ENCODE results near the gene DST.

Gene DST

DNA sequence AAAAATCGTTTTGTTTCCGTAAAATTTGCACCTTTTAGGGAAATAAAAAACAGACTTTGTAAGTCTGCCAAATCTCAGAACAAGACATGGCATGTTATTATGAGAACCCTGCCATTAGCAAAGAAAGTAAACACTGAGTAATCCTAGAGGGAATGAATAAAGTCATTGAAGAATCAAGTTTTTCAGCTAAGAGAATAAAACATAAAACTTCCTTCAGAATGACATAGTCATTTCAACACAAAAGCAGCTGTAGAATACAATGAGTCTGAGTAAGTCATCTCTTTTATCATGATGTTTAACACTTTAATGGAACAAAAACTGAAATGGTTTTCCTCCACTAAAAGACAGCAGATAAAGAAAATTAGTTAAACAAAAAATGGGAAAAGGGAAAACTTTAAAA lies 10.3 kb upstream of the DST start:
- TF ChIP-seq ZNF274 (IDR thresholded peaks at IDR 0.05; ENCODE audit: low read depth, low read length), result no peak
- no peak overlapping the region for H3K4me3 ChIP-seq (ENCODE audit: low read length)

DNA sequence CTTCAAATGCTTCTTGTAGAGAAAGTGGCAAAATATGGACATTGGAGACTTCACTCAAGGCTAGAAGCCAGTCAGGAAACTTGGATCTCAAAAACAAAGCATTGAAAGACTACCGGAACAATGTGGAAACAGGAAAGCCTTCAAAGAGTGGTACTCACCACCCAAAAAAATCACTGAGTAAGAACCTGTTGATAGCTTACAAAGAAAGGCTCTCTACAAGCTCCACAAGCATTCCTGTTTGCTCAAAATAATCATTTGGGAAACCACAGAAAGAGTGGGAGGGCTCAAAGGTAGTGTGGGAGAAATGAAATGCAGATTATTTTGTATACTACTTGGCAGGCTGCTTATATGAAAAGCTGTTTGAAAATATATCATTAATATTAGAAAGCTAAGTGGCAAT lies 9.5 kb upstream of the DST start:
- no peak for TF ChIP-seq ZNF274 (IDR thresholded peaks at IDR 0.05; ENCODE audit: low read depth, low read length)
- no peak overlapping the region for H3K4me3 ChIP-seq (ENCODE audit: low read length)

DNA sequence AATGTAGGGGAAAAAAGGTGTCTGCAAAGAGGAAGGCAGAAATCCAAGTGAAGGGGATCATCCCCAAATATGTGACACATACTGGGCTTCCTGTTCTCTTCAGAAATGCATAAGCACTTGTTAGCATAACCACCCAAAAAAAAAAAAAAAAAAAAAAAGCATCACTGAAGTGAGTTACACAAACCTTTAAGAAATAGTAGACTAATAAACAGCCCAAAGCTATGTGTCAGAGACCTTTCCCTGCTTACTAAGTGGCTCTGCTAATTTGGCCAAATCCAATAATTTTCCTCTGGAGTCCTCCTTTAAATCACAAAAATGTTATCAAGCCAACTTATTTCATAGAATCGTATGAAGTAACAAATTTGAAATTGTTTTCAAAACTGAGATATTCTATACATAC lies 7.5 kb upstream of the DST start:
- no peak for TF ChIP-seq ZNF274 (IDR thresholded peaks at IDR 0.05; ENCODE audit: low read depth, low read length)
- H3K4me3 ChIP-seq (ENCODE audit: low read length), result no peak overlapping the region

DNA sequence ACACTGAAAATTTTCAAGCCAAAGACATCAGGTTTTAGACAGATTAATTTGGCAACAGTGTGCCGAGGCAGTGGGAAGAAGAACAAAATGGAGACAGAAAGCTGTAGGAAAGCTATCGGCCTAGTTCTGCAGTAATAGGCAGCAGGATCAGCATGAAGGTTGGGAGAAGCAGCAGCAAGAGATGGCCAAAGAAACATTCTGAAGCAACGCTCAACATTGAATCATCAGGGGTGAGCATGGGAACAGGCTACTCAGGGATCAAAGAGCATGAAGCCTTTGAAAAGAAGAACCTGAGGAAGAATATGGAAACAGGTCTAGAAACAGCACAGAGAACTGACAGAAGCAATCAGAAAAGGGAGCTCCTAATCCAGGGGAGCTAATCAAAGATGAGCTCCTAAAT lies 7.1 kb upstream of the DST start:
- TF ChIP-seq ZNF274 (IDR thresholded peaks at IDR 0.05; ENCODE audit: low read depth, low read length), result no peak
- H3K4me3 ChIP-seq (ENCODE audit: low read length), result no peak overlapping the region

DNA sequence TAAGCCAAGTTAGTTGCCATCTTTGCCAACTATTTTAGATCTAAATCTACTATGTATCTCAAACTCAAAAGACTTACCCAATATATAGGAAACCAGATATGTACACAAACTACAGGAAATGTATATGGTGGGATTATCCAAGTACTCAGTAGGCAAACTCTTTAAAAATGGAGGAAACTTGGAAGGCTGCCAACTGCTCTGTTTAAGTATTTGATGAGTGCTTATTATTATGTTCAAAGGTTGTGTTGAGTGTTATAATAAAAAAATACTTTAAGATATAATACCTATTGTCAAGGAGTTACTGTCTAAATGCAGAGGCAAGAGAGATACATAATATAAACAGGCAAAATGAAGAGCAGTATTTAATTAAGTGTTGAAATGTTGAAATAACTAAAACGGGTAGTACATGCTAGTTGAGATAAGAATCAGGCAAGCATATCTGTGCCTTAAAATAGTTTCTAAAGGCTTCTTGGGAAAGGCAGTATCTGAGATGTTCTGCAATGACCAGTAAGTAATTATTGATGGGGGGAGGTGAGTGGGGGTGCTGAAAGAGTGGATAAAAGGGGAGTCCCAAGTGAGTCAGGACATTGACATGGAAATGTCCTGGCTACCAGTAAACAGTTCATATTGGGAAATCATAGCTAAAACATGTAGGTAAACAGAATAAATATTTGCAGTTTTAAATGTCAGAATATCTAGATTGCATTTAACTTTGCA lies 6.5 kb upstream of the DST start:
- no peak for TF ChIP-seq ZNF274 (IDR thresholded peaks at IDR 0.05; ENCODE audit: low read depth, low read length)
- no peak overlapping the region for H3K4me3 ChIP-seq (ENCODE audit: low read length)

DNA sequence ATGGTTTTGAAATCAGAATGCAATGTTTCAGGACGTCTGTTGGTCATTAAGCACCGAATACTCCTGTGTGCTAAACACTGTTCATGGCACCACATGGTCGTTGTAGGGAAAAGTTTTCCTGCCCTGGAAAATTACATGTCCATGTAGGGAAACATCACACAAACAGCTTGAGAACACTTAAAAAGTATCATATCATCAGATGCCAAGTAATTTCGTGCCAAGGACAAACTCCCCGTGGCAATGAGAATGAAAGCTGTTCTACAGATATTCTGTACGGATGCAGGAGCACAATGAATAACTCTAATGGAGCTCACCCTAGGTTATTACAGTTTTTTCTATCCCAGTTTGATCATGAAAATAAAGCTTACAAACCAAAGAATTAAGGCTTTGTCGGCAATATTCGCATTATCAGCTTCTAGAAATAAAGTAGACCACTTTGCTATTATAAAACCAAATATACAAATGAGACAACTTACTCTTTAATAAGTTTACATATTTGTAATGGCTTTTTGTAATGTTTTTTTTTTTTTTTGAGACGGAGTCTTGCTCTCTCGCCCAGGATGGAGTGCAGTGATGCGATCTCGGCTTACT lies 4.6 kb upstream of the DST start:
- TF ChIP-seq ZNF274 (IDR thresholded peaks at IDR 0.05; ENCODE audit: low read depth, low read length), result no peak
- H3K4me3 ChIP-seq (ENCODE audit: low read length), result no peak overlapping the region

DNA sequence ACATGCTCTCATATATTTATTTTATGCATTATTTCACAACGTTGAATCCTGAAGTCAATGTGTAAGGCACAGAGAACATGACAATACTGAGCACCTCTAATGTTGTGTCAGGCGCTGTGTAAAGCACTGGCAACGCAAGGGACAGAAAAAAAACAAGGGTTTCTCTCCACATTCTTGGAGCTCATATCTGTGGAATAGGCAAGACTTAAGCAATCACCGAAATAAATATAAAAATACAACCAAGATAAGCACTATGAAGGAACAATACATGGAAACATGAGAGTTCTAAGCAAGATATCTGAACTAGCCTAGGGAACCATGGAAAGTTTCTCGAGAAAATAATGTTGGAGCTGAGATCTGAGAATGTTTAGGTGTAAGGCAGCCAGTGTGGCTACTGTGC lies 1.7 kb upstream of the DST start:
- TF ChIP-seq ZNF274 (IDR thresholded peaks at IDR 0.05; ENCODE audit: low read depth, low read length), result no peak
- H3K4me3 ChIP-seq (ENCODE audit: low read length), result no peak overlapping the region

DNA sequence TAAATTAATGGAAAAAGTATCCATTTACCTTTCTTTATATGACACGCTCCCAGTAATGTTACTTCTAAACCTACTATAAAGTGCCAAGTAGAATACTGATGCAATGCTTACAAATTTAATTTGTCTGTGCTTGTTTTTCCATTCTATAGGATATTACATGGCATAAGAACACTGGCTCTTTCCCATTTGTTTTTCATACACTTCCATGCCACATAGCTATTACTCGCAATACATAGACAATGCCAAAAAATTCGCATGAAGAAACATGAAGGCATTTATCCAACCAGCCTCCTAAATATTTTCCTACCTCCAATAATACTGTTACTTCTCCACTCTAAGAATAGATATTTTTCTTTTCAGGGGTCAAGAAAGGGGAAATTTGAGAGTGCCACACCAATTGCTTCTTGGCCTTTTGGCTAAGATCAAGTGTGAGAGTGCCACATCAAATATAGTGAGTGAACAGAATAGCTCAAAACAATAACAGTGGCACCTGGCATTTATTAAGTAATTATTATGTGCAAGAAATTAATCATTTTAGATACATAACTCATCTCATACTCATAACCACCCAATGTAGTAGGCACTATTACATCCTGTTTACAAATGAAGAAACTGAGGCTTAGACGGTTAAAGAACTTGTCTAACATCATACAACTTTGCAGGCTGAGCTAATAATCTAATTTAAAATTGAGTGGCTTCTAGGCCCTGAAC lies 845 bp upstream of the DST start:
- H3K4me3 ChIP-seq (ENCODE audit: low read length), result no peak overlapping the region
- TF ChIP-seq ZNF274 (IDR thresholded peaks at IDR 0.05; ENCODE audit: low read depth, low read length), result no peak

DNA sequence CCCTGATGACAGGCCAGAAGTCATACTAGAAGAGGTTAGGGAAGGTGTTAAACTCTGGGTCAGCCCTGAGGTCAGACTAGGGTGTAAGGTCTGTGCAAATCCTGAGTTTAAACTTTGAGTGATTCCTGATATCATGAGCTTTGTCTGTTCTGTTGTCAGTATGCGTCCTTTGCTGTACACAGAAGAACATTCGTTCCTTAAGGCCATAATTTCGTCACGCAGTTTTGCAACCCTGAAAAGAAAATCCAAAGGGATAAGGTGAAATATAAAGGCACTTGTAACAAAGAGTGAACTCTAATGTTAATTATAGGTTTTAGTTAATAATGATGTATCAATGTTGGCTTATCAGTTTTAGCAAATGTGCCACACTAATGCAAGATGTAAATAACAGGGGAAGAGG lies 2.3 kb downstream of the DST start:
- no peak overlapping the region for H3K4me3 ChIP-seq (ENCODE audit: low read length)
- TF ChIP-seq ZNF274 (IDR thresholded peaks at IDR 0.05; ENCODE audit: low read depth, low read length), result no peak

DNA sequence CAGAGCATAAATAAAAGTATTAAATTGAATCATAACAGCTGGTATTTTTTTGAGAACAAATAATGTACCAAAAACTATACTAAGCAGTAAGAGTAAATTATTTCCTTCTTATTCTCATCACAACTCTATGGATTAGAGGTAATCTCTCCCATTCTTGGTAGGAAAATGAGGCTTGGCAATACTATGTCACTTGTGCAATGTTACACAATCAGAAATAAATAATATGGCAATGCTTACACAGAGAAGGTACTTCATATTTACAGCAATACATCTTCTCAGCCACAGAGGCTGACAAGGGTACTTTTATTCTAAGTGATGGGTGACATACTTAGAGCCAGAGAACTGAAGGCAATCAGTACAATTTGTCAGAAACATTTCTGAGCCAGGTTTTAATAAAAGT lies 3.9 kb downstream of the DST start:
- H3K4me3 ChIP-seq (ENCODE audit: low read length), result no peak overlapping the region
- TF ChIP-seq ZNF274 (IDR thresholded peaks at IDR 0.05; ENCODE audit: low read depth, low read length), result no peak

DNA sequence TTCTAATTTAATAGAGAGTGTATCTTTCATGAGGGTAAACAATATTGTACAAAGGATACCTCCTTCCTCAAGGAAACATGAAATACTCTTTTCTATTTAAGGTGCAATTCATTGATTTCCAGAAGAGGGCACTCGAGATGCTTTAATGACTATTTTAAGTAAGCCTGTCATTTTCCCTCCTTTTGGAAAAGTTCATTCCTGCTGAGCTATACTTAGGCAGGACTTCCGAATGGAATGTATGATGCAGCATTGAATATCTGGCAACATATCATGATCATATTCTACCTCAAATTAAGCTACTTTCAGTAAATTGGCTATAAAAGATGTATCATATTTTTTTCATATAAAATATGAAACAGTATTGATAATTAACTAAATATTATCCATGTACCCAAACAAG lies 5.0 kb downstream of the DST start:
- H3K4me3 ChIP-seq (ENCODE audit: low read length), result no peak overlapping the region
- TF ChIP-seq ZNF274 (IDR thresholded peaks at IDR 0.05; ENCODE audit: low read depth, low read length), result no peak

DNA sequence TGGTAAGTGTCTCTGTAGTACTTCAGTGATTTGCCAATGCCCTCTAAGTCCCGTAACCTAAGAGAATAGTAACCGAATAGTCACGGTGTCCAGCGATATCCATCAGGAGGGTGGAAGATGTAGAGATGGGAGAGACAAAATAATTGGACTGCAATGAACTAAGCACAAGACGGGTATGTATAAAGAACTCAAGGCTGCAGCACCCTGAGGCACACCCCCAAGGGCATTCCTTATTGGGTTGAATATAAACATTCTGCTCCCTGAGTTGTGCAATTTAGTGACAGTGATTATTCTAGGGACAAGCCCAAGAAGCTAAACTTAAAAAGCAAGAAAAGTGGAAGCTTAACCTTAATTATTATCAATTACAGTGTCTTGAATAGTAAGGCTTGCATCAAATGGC lies 14.6 kb downstream of the DST start:
- no peak overlapping the region for H3K4me3 ChIP-seq (ENCODE audit: low read length)
- no peak for TF ChIP-seq ZNF274 (IDR thresholded peaks at IDR 0.05; ENCODE audit: low read depth, low read length)

DNA sequence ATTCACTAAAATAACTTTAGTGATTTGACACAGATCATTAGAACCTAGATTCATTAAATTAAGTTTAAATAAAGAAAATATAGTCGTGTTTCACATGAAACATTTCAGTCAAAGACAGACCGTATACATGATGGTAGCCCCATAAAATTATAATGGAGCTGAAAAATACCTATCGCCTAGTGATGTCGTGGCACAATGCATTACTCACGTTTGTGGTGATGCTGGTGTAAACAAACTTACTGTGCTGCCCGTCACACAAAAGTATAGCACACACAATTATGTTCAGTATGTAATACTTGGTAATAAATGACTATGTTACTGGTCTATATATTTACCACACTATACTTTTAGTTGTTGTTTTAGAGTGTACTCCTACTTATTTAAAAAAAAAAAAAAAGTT lies 17.3 kb downstream of the DST start:
- no peak overlapping the region for H3K4me3 ChIP-seq (ENCODE audit: low read length)
- no peak for TF ChIP-seq ZNF274 (IDR thresholded peaks at IDR 0.05; ENCODE audit: low read depth, low read length)

DNA sequence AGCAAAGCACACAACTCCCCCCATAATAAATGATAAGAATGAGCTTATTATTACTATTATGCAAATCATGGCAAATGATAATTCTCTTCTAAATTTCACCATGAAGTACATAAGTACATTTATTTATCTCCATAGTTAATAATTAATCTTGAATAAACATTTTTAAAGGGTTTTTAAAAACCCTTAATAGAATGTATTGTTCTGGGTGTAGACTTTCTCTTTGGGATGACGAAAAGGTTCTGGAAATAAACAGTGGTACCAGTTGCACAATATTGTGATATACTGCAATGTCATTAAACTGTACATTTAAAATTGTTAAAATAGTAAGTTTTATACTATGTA lies 18.0 kb downstream of the DST start:
- no peak overlapping the region for H3K4me3 ChIP-seq (ENCODE audit: low read length)
- no peak for TF ChIP-seq ZNF274 (IDR thresholded peaks at IDR 0.05; ENCODE audit: low read depth, low read length)

DNA sequence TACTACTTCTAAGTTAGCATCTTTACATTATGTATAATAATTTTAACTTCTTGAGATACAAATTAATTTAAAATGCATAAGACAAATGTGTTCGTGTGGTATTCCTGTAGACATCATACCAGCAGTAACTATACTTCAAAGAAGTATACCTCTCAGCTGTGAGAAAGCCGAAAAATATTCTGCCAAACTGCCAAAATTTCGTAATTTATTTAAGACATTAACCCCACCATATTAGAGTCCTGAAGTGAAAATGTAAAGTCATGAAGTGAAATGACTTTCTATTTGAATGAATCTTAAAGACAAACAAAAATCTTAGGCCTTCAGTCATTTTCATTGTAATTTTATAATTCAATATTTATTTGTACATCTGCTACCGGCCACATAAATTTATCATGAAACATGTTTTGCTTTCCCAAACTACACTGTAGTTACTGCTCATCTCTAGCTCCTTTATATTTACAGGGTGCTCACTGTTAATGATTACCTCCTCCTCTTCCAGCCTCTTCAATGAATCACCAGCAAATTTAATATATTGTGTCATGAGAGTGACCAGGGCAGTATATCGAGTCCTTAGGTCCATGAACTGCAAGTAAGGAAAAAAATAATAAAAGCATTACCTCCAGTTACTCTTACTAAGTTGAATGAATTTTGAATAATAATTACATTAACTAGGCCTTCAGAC lies 18.5 kb downstream of the DST start:
- H3K4me3 ChIP-seq (ENCODE audit: low read length), result no peak overlapping the region
- TF ChIP-seq ZNF274 (IDR thresholded peaks at IDR 0.05; ENCODE audit: low read depth, low read length), result no peak
